Astrocyte (in vitro differentiated cells and primary cell): ENCODE results near the gene SLC6A20. TPM values are rescaled to one million over a fixed set of nuclear protein-coding genes. Genes with fewer than 3 reads are reported as not detected.

Source experiments
- DNase-seq: peaks from one replicate; pipeline ENCODE4 v3.0.0-alpha.2; 2010; ENCODE audit warnings: low read depth
- FAIRE-seq: peaks from 2 replicates; lab custom pipeline; 2011; peaks lifted over from hg19 to GRCh38; lab: Jason Lieb, UNC
- H2AFZ ChIP-seq: 2 replicates; pipeline ENCODE4 v1.6.0; 2012; ENCODE audit warnings: low read depth, low read length, inconsistent platforms
- H3K27ac ChIP-seq: 2 replicates; pipeline ENCODE4 v1.5.1; 2011; ENCODE audit warnings: low read depth, low read length, inconsistent platforms
- H3K27me3 ChIP-seq: 2 replicates; pipeline ENCODE4 v1.6.0; 2011; ENCODE audit warnings: low read length, inconsistent platforms; ENCODE audit not compliant: insufficient read depth
- H3K36me3 ChIP-seq: 2 replicates; pipeline ENCODE4 v1.5.1; 2011; ENCODE audit warnings: low read length, inconsistent platforms; ENCODE audit not compliant: insufficient read depth
- H3K4me1 ChIP-seq: 2 replicates; pipeline ENCODE4 v1.5.1; 2011; ENCODE audit warnings: low read length, inconsistent platforms; ENCODE audit not compliant: insufficient read depth
- H3K4me2 ChIP-seq: 2 replicates; pipeline ENCODE4 v1.6.0; 2012; ENCODE audit warnings: low read length, inconsistent platforms
- H3K4me3 ChIP-seq: 2 replicates; pipeline ENCODE4 v1.5.1; 2011; ENCODE audit warnings: low read depth, mild to moderate bottlenecking, low read length, inconsistent platforms; ENCODE audit not compliant: insufficient read depth
- H3K79me2 ChIP-seq: 2 replicates; pipeline ENCODE4 v1.6.0; 2012; ENCODE audit warnings: mild to moderate bottlenecking, low read length, inconsistent platforms; ENCODE audit not compliant: insufficient read depth
- H3K9ac ChIP-seq: 2 replicates; pipeline ENCODE4 v1.6.0; 2012; ENCODE audit warnings: mild to moderate bottlenecking, low read length, inconsistent platforms
- H3K9me3 ChIP-seq: 2 replicates; pipeline ENCODE4 v1.5.1; 2012; ENCODE audit warnings: low read depth, mild to moderate bottlenecking, low read length, inconsistent platforms; ENCODE audit not compliant: insufficient read depth
- H4K20me1 ChIP-seq: 2 replicates; pipeline ENCODE4 v1.6.0; 2012; ENCODE audit warnings: low read length, inconsistent platforms; ENCODE audit not compliant: insufficient read depth
- H3K27ac Mint-ChIP-seq: one replicate; pipeline ENCODE4 v1.8.0; 2021; ENCODE audit warnings: mild to moderate bottlenecking, mixed read lengths; ENCODE audit not compliant: unreplicated experiment
- H3K27me3 Mint-ChIP-seq: one replicate; pipeline ENCODE4 v1.8.0; 2021; ENCODE audit warnings: low read depth, mixed read lengths; ENCODE audit not compliant: unreplicated experiment
- H3K36me3 Mint-ChIP-seq: one replicate; pipeline ENCODE4 v1.8.0; 2021; ENCODE audit warnings: low read depth, mixed read lengths; ENCODE audit not compliant: unreplicated experiment
- H3K4me1 Mint-ChIP-seq: one replicate; pipeline ENCODE4 v1.8.0; 2021; ENCODE audit warnings: low read depth, mixed read lengths; ENCODE audit not compliant: unreplicated experiment
- H3K4me3 Mint-ChIP-seq: one replicate; pipeline ENCODE4 v1.8.0; 2021; ENCODE audit warnings: mild to moderate bottlenecking, moderate library complexity, mixed read lengths; ENCODE audit not compliant: unreplicated experiment
- H3K9me3 Mint-ChIP-seq: one replicate; pipeline ENCODE4 v1.8.0; 2021; ENCODE audit warnings: mild to moderate bottlenecking, mixed read lengths; ENCODE audit not compliant: unreplicated experiment
- CTCF ChIP-seq: IDR thresholded peaks from 2 replicates; pipeline ENCODE4 v1.5.1; 2011; ENCODE audit warnings: low read depth, mild to moderate bottlenecking, inconsistent platforms, low read length, moderate library complexity; ENCODE audit not compliant: insufficient read depth
- EZH2 ChIP-seq: IDR thresholded peaks from 2 replicates; pipeline ENCODE4 v1.6.1; 2012; ENCODE audit warnings: mild to moderate bottlenecking, low read length, inconsistent platforms; ENCODE audit not compliant: insufficient read depth
- total RNA-seq: library from RNA; stranded (reverse); gene quantifications from 2 replicates; pipeline ENCODE4 v1.2.1, GENCODE V29; 2021

The SLC6A20 gene
- total RNA-seq, 1 donor from 2014 or later, result not detected

GRCh38 chr3:45739991-45740390 is 56.3 kb downstream of the SLC6A20 start:
- H3K27ac Mint-ChIP-seq, result no peak overlapping the region
- no peaks in the 10 kb centered on the region for H4K20me1 ChIP-seq
- H3K79me2 ChIP-seq, result no peaks in the 10 kb centered on the region
- FAIRE-seq, result no peak
- no peaks in the 10 kb centered on the region for H3K9me3 ChIP-seq
- H3K4me3 Mint-ChIP-seq, result no peak overlapping the region
- no peak for DNase-seq
- no peaks in the 10 kb centered on the region for H3K9me3 Mint-ChIP-seq
- no peak overlapping the region for H3K27ac ChIP-seq
- peaks cover 56% of the 10 kb centered on the region for H3K36me3 ChIP-seq
- H3K27me3 Mint-ChIP-seq, result no peaks in the 10 kb centered on the region
- peaks cover 6% of the 10 kb centered on the region for H3K36me3 Mint-ChIP-seq
- H3K4me1 ChIP-seq, result no peaks in the 10 kb centered on the region
- H3K4me2 ChIP-seq, result no peak overlapping the region
- H3K9ac ChIP-seq, result no peak overlapping the region
- no peaks in the 10 kb centered on the region for H3K27me3 ChIP-seq
- TF ChIP-seq CTCF (no peak), EZH2 (no peak)
- H2AFZ ChIP-seq, result no peak overlapping the region
- peaks cover 1% of the 10 kb centered on the region for H3K4me1 Mint-ChIP-seq
- H3K4me3 ChIP-seq, result no peak overlapping the region

DNA sequence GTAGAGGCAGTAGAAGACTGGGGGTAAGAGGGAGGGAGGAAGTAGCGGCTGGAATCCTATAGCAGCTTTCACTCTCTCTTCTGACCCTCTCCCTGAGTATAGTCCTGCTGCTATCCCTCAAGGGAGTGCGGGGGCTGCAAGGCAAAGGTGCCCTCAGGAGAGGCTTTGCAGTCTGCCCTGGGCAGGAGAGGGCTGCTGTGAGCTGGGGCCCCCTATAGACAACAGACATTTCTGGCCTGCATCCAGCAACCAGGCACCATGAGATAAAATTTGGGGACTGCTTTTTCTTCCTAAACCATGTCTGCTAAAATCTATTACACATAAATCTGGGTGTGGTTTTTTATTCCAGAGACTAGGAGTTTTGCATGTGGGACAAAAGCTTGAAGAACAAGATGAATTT is 59.1 kb downstream of the SLC6A20 start:
- Histone ChIP-seq H3K4me2 (no peak overlapping the region), H3K36me3 (peaks cover 50% of the 10 kb centered on the region), H3K27me3 (no peaks in the 10 kb centered on the region), H4K20me1 (no peaks in the 10 kb centered on the region), H3K4me1 (no peaks in the 10 kb centered on the region), H2AFZ (no peak overlapping the region), H3K4me3 (no peak overlapping the region), H3K9me3 (no peaks in the 10 kb centered on the region), H3K79me2 (no peaks in the 10 kb centered on the region), H3K27ac (no peak overlapping the region), H3K9ac (no peak overlapping the region)
- TF ChIP-seq CTCF, result no peak
- TF ChIP-seq EZH2, result no peak
- DNase-seq (no peak), FAIRE-seq (no peak)
- no peaks in the 10 kb centered on the region for H3K27me3 Mint-ChIP-seq
- no peak overlapping the region for H3K4me3 Mint-ChIP-seq
- H3K4me1 Mint-ChIP-seq, result peaks cover 1% of the 10 kb centered on the region
- peaks cover 10% of the 10 kb centered on the region for H3K36me3 Mint-ChIP-seq
- H3K9me3 Mint-ChIP-seq, result no peaks in the 10 kb centered on the region
- H3K27ac Mint-ChIP-seq, result no peak overlapping the region

DNA sequence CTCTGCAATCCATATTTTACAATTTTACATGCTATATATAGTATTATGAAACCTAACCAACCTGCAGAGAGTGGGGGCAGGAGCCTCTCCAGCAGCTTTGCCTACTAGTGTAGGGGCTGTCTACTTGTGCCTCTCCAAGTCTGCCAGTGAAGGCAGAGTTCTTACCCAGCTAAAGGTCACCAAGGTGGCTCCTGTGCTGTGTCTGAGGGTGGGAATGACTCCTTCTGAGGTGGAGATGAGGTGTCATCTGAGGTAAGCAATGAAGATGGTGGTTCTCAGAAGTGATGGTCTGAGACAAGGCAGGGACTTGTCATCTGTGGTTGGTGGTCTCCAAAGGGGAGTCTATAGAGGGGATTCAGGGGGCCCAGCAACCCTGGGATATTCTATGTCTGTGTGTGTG is 59.6 kb downstream of the SLC6A20 start:
- no peak for FAIRE-seq
- H3K4me1 Mint-ChIP-seq, result peaks cover 1% of the 10 kb centered on the region
- Histone ChIP-seq H3K9ac (no peak overlapping the region), H3K27me3 (no peaks in the 10 kb centered on the region), H3K4me2 (no peak overlapping the region), H4K20me1 (no peaks in the 10 kb centered on the region), H3K36me3 (peaks cover 52% of the 10 kb centered on the region), H3K4me1 (no peaks in the 10 kb centered on the region), H3K27ac (no peak overlapping the region), H3K4me3 (no peak overlapping the region), H2AFZ (no peak overlapping the region), H3K79me2 (no peaks in the 10 kb centered on the region), H3K9me3 (no peaks in the 10 kb centered on the region)
- H3K36me3 Mint-ChIP-seq, result peaks cover 10% of the 10 kb centered on the region
- H3K27me3 Mint-ChIP-seq, result no peaks in the 10 kb centered on the region
- TF ChIP-seq CTCF, result no peak
- TF ChIP-seq EZH2, result no peak
- H3K9me3 Mint-ChIP-seq, result no peaks in the 10 kb centered on the region
- no peak overlapping the region for H3K4me3 Mint-ChIP-seq
- no peak overlapping the region for H3K27ac Mint-ChIP-seq
- DNase-seq, result no peak
